Gastroesophageal sphincter (tissue), 3 donors: ENCODE measurements around the gene VPREB3.

Experiments
- POLR2A ChIP-seq, 2 donors: fragments of 450-650 bp; IDR thresholded peaks; one replicate each; pipeline ENCODE4 v1.6.1; 2017; ENCODE audit warnings: antibody characterized with exemption in 2 of 2, mild to moderate bottlenecking in 2 of 2, moderate library complexity in 1 of 2
- POLR2AphosphoS5 ChIP-seq: sonication (generic); formaldehyde crosslinking; IDR thresholded peaks from one replicate; pipeline ENCODE4 v1.6.1; 2017; ENCODE audit warnings: antibody characterized with exemption
- TF ChIP-seq, protein P1 (sequence below), 4 experiments: fragments of 200-600 bp in 2 of 4; fragments of 450-650 bp in 2 of 4; sonication (generic) in 1 of 4; IDR thresholded peaks; one replicate each; pipeline ENCODE4 v1.5.1; 2017 to 2019; ENCODE audit warnings: antibody characterized with exemption in 4 of 4, mild to moderate bottlenecking in 2 of 4, moderate library complexity in 2 of 4

DNA sequence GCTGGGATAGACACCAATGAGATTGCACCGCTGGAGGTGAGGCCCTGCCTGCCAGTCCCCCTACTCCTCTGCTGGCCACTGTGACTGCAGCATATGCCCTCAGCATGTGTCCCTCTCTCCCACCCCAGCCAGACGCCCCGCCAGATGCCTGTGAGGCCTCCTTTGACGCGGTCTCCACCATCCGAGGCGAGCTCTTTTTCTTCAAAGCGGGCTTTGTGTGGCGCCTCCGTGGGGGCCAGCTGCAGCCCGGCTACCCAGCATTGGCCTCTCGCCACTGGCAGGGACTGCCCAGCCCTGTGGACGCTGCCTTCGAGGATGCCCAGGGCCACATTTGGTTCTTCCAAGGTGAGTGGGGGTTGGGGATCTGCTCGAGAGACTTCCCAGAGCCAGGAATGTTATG, 26.8 kb upstream of the VPREB3 start:
- TF ChIP-seq, protein P1, sequence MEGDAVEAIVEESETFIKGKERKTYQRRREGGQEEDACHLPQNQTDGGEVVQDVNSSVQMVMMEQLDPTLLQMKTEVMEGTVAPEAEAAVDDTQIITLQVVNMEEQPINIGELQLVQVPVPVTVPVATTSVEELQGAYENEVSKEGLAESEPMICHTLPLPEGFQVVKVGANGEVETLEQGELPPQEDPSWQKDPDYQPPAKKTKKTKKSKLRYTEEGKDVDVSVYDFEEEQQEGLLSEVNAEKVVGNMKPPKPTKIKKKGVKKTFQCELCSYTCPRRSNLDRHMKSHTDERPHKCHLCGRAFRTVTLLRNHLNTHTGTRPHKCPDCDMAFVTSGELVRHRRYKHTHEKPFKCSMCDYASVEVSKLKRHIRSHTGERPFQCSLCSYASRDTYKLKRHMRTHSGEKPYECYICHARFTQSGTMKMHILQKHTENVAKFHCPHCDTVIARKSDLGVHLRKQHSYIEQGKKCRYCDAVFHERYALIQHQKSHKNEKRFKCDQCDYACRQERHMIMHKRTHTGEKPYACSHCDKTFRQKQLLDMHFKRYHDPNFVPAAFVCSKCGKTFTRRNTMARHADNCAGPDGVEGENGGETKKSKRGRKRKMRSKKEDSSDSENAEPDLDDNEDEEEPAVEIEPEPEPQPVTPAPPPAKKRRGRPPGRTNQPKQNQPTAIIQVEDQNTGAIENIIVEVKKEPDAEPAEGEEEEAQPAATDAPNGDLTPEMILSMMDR (IDR thresholded peaks at IDR 0.05) = no peak
- TF ChIP-seq POLR2A (IDR thresholded peaks at IDR 0.05) = no peak
- no peak for TF ChIP-seq POLR2AphosphoS5
